Thyroid gland (tissue), 4 donors: ENCODE measurements around the gene ADGRB3.

Experiments used
- POLR2A ChIP-seq, 2 donors: fragments of 450-650 bp; IDR thresholded peaks; one replicate each; pipeline ENCODE4 v1.6.1; 2017; ENCODE audit warnings: antibody characterized with exemption in 2 of 2, mild to moderate bottlenecking in 2 of 2, moderate library complexity in 1 of 2
- TF ChIP-seq, protein P1 (sequence below), 6 experiments: fragments of 200-600 bp in 3 of 6; fragments of 450-650 bp in 3 of 6; sonication (generic) in 3 of 6; IDR thresholded peaks; one replicate each; pipeline ENCODE4 v1.5.1; 2016 to 2019; ENCODE audit warnings: antibody characterized with exemption in 6 of 6, mild to moderate bottlenecking in 2 of 6, inconsistent platforms in 1 of 6, moderate library complexity in 1 of 6

DNA sequence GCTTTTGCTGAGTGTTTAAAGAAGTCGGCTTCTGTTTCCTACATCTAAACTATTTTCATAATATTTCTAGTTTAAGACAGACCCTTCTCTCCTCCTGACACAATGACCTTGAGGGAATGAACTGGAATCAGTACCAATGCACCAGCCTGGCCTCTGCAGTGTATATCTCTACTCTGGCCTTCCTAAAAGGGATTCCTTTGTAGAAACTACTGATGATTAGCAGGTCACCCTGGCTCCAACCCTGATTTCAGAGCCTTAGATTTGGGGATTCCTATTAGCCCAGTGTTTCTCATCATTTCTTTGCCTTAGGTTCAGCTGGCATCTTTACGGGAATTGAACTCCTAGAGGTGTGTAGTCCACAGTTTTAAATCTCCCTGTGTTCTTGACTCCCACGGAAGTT is 75.4 kb downstream of the ADGRB3 start:
- TF ChIP-seq, protein P1, sequence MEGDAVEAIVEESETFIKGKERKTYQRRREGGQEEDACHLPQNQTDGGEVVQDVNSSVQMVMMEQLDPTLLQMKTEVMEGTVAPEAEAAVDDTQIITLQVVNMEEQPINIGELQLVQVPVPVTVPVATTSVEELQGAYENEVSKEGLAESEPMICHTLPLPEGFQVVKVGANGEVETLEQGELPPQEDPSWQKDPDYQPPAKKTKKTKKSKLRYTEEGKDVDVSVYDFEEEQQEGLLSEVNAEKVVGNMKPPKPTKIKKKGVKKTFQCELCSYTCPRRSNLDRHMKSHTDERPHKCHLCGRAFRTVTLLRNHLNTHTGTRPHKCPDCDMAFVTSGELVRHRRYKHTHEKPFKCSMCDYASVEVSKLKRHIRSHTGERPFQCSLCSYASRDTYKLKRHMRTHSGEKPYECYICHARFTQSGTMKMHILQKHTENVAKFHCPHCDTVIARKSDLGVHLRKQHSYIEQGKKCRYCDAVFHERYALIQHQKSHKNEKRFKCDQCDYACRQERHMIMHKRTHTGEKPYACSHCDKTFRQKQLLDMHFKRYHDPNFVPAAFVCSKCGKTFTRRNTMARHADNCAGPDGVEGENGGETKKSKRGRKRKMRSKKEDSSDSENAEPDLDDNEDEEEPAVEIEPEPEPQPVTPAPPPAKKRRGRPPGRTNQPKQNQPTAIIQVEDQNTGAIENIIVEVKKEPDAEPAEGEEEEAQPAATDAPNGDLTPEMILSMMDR (IDR thresholded peaks at IDR 0.05) = no peak
- TF ChIP-seq POLR2A (IDR thresholded peaks at IDR 0.05) = no peak
